IMR-90 (cell line): ENCODE data around the gene PDLIM1. TPM values are rescaled to one million over a fixed set of nuclear protein-coding genes. Genes with fewer than 3 reads are reported as not detected.

ENCODE experiments used
- ATAC-seq: fragments of 200-7000 bp; cut with Tn5 transposase; 2 replicates; pipeline ENCODE4 v1.9.1; 2020; ENCODE audit warnings: low read depth, mild to moderate bottlenecking, moderate library complexity
- BruUV-seq: library from RNA; stranded (reverse); fragments of 400-500 nt; replicated peaks from 2 replicates; lab custom pipeline; 2021; lab: Mats Ljungman, UMichigan
- CTCF ChIA-PET: fragments of 300-600 bp; formaldehyde crosslinking; extraction: SDS; loops from one replicate; lab custom pipeline; 2021; ENCODE audit warnings: antibody characterized with exemption; lab: Yijun Ruan, JAX
- POLR2A ChIA-PET: fragments of 300-600 bp; sonication (Branson Sonifier 250); formaldehyde crosslinking; loops from one replicate; lab custom pipeline; 2022; ENCODE audit warnings: antibody characterized with exemption; ENCODE audit not compliant: unreplicated experiment; lab: Charles Lee
- DNase-seq: peaks from one replicate; pipeline ENCODE4 v3.0.0; 2013
- H2AFZ ChIP-seq: replicated peaks from 2 replicates; pipeline ENCODE3; 2013; ENCODE audit warnings: low read length, mild to moderate bottlenecking; ENCODE audit not compliant: poor library complexity
- H2AK5ac ChIP-seq: 2 replicates; pipeline ENCODE4 v1.6.1; 2013; ENCODE audit warnings: low read depth, low read length, inconsistent platforms
- H2AK9ac ChIP-seq: replicated peaks from 2 replicates; pipeline ENCODE3; 2013; ENCODE audit warnings: mild to moderate bottlenecking, low read depth, low read length, moderate library complexity; ENCODE audit not compliant: poor library complexity
- H2BK120ac ChIP-seq: 2 replicates; pipeline ENCODE4 v1.6.1; 2013; ENCODE audit warnings: low read depth, low read length, inconsistent platforms
- H2BK15ac ChIP-seq: 3 replicates; pipeline ENCODE4 v1.6.1; 2013; ENCODE audit warnings: low read depth, low read length, inconsistent platforms
- H2BK20ac ChIP-seq: 2 replicates; pipeline ENCODE4 v1.6.1; 2013; ENCODE audit warnings: low read depth, mild to moderate bottlenecking, inconsistent platforms, low read length, moderate library complexity
- H2BK5ac ChIP-seq: 2 replicates; pipeline ENCODE4 v1.6.1; 2013; ENCODE audit warnings: mild to moderate bottlenecking, low read depth, low read length, inconsistent platforms; ENCODE audit not compliant: poor library complexity, severe bottlenecking
- H3K14ac ChIP-seq: replicated peaks from 2 replicates; pipeline ENCODE4 v1.6.1; 2013; ENCODE audit warnings: low read depth, low read length, inconsistent platforms
- H3K18ac ChIP-seq: 2 replicates; pipeline ENCODE4 v1.6.1; 2013; ENCODE audit warnings: low read depth, low read length, control low read depth
- H3K23ac ChIP-seq: 2 replicates; pipeline ENCODE4 v1.6.1; 2013; ENCODE audit warnings: low read depth, low read length, inconsistent platforms
- H3K27ac ChIP-seq: 2 replicates; pipeline ENCODE4 v1.5.1; 2013; ENCODE audit warnings: mild to moderate bottlenecking, control low read depth, low read length; ENCODE audit not compliant: insufficient read depth
- H3K27me3 ChIP-seq: 2 replicates; pipeline ENCODE4 v1.6.1; 2013; ENCODE audit warnings: low read length; ENCODE audit not compliant: control insufficient read depth, insufficient read depth
- H3K36me3 ChIP-seq: 2 replicates; pipeline ENCODE4 v1.6.1; 2013; ENCODE audit warnings: low read length, mixed read lengths; ENCODE audit not compliant: control insufficient read depth, insufficient read depth
- H3K4ac ChIP-seq: 2 replicates; pipeline ENCODE4 v1.6.1; 2013; ENCODE audit warnings: low read depth, low read length, inconsistent platforms
- H3K4me1 ChIP-seq: 2 replicates; pipeline ENCODE4 v1.6.1; 2013; ENCODE audit warnings: low read length, mixed read lengths; ENCODE audit not compliant: control insufficient read depth, insufficient read depth
- H3K4me2 ChIP-seq: 2 replicates; pipeline ENCODE4 v1.6.1; 2013; ENCODE audit warnings: low read depth, mild to moderate bottlenecking, control low read depth, low read length, moderate library complexity
- H3K4me3 ChIP-seq: 2 replicates; pipeline ENCODE4 v1.5.1; 2013; ENCODE audit warnings: low read depth, mild to moderate bottlenecking, control low read depth, low read length, moderate library complexity; ENCODE audit not compliant: insufficient read depth
- H3K56ac ChIP-seq: 2 replicates; pipeline ENCODE4 v1.6.1; 2013; ENCODE audit warnings: low read length, inconsistent platforms; ENCODE audit not compliant: insufficient read depth; ENCODE audit errors: extremely low read depth
- H3K79me1 ChIP-seq, 2 experiments: 2 replicates each; pipeline ENCODE4 v1.6.1; 2013; ENCODE audit warnings: low read length in 2 of 2, inconsistent platforms in 1 of 2, low read depth in 1 of 2
- H3K9ac ChIP-seq: 2 replicates; pipeline ENCODE4 v1.6.1; 2013; ENCODE audit warnings: low read depth, low read length, control low read depth
- H3K9me1 ChIP-seq: 2 replicates; pipeline ENCODE4 v1.6.1; 2013; ENCODE audit warnings: low read length, inconsistent platforms; ENCODE audit not compliant: insufficient read depth
- H3K9me3 ChIP-seq: 2 replicates; pipeline ENCODE4 v1.6.1; 2013; ENCODE audit warnings: low read length; ENCODE audit not compliant: control insufficient read depth, insufficient read depth
- H4K20me1 ChIP-seq: 2 replicates; pipeline ENCODE4 v1.6.1; 2013; ENCODE audit warnings: low read length, inconsistent platforms; ENCODE audit not compliant: insufficient read depth
- H4K5ac ChIP-seq: 2 replicates; pipeline ENCODE4 v1.6.1; 2013; ENCODE audit warnings: mild to moderate bottlenecking, low read depth, low read length, control low read depth
- H4K8ac ChIP-seq, 2 experiments: 2 replicates each; pipeline ENCODE4 v1.6.1; 2013; ENCODE audit warnings: low read depth in 2 of 2, low read length in 2 of 2, control low read depth in 1 of 2, inconsistent platforms in 1 of 2
- H4K91ac ChIP-seq: 2 replicates; pipeline ENCODE4 v1.6.1; 2013; ENCODE audit warnings: low read depth, low read length, inconsistent platforms; ENCODE audit not compliant: insufficient read depth
- BHLHE40 ChIP-seq: fragments of 150-350 bp; IDR thresholded peaks from 2 replicates; pipeline ENCODE4 v1.6.1; 2016; ENCODE audit warnings: mild to moderate bottlenecking, low read depth, low read length
- CEBPB ChIP-seq: IDR thresholded peaks from 2 replicates; pipeline ENCODE4 v1.6.1; 2012; ENCODE audit warnings: low read depth, low read length, improper control_type of control experiment
- CHD1 ChIP-seq: IDR thresholded peaks from 2 replicates; pipeline ENCODE4 v1.6.1; 2012; ENCODE audit warnings: low read depth, low read length, improper control_type of control experiment
- ELK1 ChIP-seq: fragments of 150-350 bp; IDR thresholded peaks from 2 replicates; pipeline ENCODE4 v1.6.1; 2016; ENCODE audit warnings: low read depth, mild to moderate bottlenecking, low read length, moderate library complexity, borderline replicate concordance
- FOS ChIP-seq: fragments of 150-350 bp; IDR thresholded peaks from 2 replicates; pipeline ENCODE4 v1.6.1; 2016; ENCODE audit warnings: low read depth, low read length
- MAFK ChIP-seq: IDR thresholded peaks from 2 replicates; pipeline ENCODE4 v1.6.1; 2012; ENCODE audit warnings: low read depth, low read length, improper control_type of control experiment
- MAZ ChIP-seq: IDR thresholded peaks from 2 replicates; pipeline ENCODE4 v1.6.1; 2012; ENCODE audit warnings: low read depth, mild to moderate bottlenecking, low read length, improper control_type of control experiment, moderate library complexity, borderline replicate concordance
- MXI1 ChIP-seq: IDR thresholded peaks from 2 replicates; pipeline ENCODE4 v1.6.1; 2012; ENCODE audit warnings: low read depth, mild to moderate bottlenecking, low read length, moderate library complexity, borderline replicate concordance
- NFE2L2 ChIP-seq: fragments of 150-350 bp; IDR thresholded peaks from 2 replicates; pipeline ENCODE4 v1.6.1; 2016; ENCODE audit warnings: low read depth, mild to moderate bottlenecking, low read length
- RCOR1 ChIP-seq: IDR thresholded peaks from 2 replicates; pipeline ENCODE4 v1.6.1; 2012; ENCODE audit warnings: mild to moderate bottlenecking, low read length, improper control_type of control experiment; ENCODE audit not compliant: insufficient replicate concordance
- SMC3 ChIP-seq: fragments of 150-350 bp; IDR thresholded peaks from 2 replicates; pipeline ENCODE4 v1.6.1; 2016; ENCODE audit warnings: low read depth, mild to moderate bottlenecking, antibody characterized with exemption, low read length, moderate library complexity
- USF2 ChIP-seq: fragments of 150-350 bp; IDR thresholded peaks from 2 replicates; pipeline ENCODE4 v1.6.1; 2017; ENCODE audit warnings: mild to moderate bottlenecking, antibody characterized with exemption, low read length, low read depth
- WGBS, 2 experiments: methylation state at CpG; one replicate each; pipeline versions ENCODE4 v1.1.5 to v1.1.7; 2013; ENCODE audit warnings: missing lambda C conversion rate in 2 of 2; ENCODE audit not compliant: insufficient read length in 1 of 2; ENCODE audit errors: extremely low coverage in 2 of 2; 5-methylcytosine and 5-hydroxymethylcytosine counted together
- dilution Hi-C: fragments of 300-500 bp; cut with HindIII; formaldehyde crosslinking; loops from one replicate; pipeline ENCODE4 v1.14.3; 2018; ENCODE audit warnings: low sequenced_read_pairs; ENCODE audit not compliant: unreplicated experiment
- in situ Hi-C: fragments of 300-500 bp; cut with MboI; formaldehyde crosslinking; loops from 3 replicates; pipeline ENCODE4 v1.14.3; 2019; ENCODE audit warnings: low sequenced_read_pairs, inconsistent platforms, mixed read lengths
- intact Hi-C: fragments of 100-400 bp; cut with micrococcal nuclease; formaldehyde crosslinking; loops from 2 replicates; pipeline ENCODE4 v1.10.0; 2022
- polyA plus RNA-seq, 3 experiments: library from polyadenylated mRNA; depleted of rRNA; stranded (reverse); fragments of >200 nt; gene quantifications; 2 replicates each; pipeline ENCODE4 v1.2.3, GENCODE V29; 2012; ENCODE audit warnings: low replicate concordance in 1 of 3
- total RNA-seq: library from RNA; depleted of rRNA; stranded (reverse); fragments of >200 nt; gene quantifications from 2 replicates; pipeline ENCODE4 v1.2.3, GENCODE V29; 2012

Gene PDLIM1
- total and polyA plus RNA-seq, 2 of the 4 experiments (the other 2 are of a cell fraction): 30.1 to 187 TPM

GRCh38 chr10:95187617-95188016 is 103.2 kb downstream of the PDLIM1 start:
- Histone ChIP-seq H3K4ac (no peak overlapping the region), H4K91ac (no peak overlapping the region), H2BK20ac (no peak overlapping the region), H3K79me1 (no peaks in the 10 kb centered on the region), H2AK5ac (no peak overlapping the region), H4K8ac (no peak overlapping the region), H3K27ac (no peak overlapping the region), H3K27me3 (peaks cover 2% of the 10 kb centered on the region), H3K18ac (no peak overlapping the region), H2BK5ac (no peak overlapping the region), H3K36me3 (no peaks in the 10 kb centered on the region), H2AFZ (no peak overlapping the region), H2BK120ac (no peak overlapping the region), H3K56ac (no peak overlapping the region), H3K9me3 (no peaks in the 10 kb centered on the region), H4K5ac (no peak overlapping the region), H2AK9ac (no peak overlapping the region), H2BK15ac (no peak overlapping the region), H3K4me1 (no peaks in the 10 kb centered on the region), H3K4me3 (no peak overlapping the region), H3K9ac (no peak overlapping the region), H3K14ac (no peak overlapping the region), H4K20me1 (no peaks in the 10 kb centered on the region), H3K9me1 (no peaks in the 10 kb centered on the region; the same call in 1 of the 2 replicates), H3K4me2 (no peak overlapping the region), H3K23ac (no peak overlapping the region)
- intact Hi-C loops: no loop called here
- no peak for ATAC-seq
- dilution Hi-C loops: no loop called here
- TF ChIP-seq CHD1 (no peak), CEBPB (no peak), MAZ (no peak), RCOR1 (no peak), FOS (no peak), MAFK (no peak), USF2 (no peak), NFE2L2 (no peak), SMC3 (no peak), BHLHE40 (no peak), MXI1 (no peak), ELK1 (no peak)
- ChIA-PET CTCF (interaction anchor here (1.1 kb wide), 1 partner anchor 55 kb away, joined by 3 read pairs; no protein-coding TSS in a partner anchor), POLR2A (no interaction called here)
- no TSS peak for BruUV-seq
- no peak for DNase-seq
- no CpG with 5 or more reads among the region's 3 CpGs for WGBS, 2 experiments
- in situ Hi-C loops: no loop called here
